Activated CD4-positive, alpha-beta T cell treated with anti-CD3 and anti-CD28 coated beads, Interleukin-2, amount 10 ng/mL, durations not matched to agents 7 days and 5 days (primary cell): ENCODE data around the gene ABT1. TPM values are rescaled to one million over a fixed set of nuclear protein-coding genes. Genes with fewer than 3 reads are reported as not detected.

Source experiments
- CTCF ChIA-PET: fragments of 350-600 bp; sonication (Branson Sonifier 250); formaldehyde crosslinking; loops from one replicate; lab custom pipeline; 2021; ENCODE audit warnings: antibody characterized with exemption; lab: Charles Lee
- POLR2A ChIA-PET: fragments of 350-600 bp; sonication (Branson Sonifier 250); formaldehyde crosslinking; loops from one replicate; lab custom pipeline; 2021; ENCODE audit warnings: antibody characterized with exemption; lab: Charles Lee
- DNase-seq: peaks from one replicate; pipeline ENCODE4 v3.0.0-alpha.2; 2020
- H3K27ac Mint-ChIP-seq: one replicate; pipeline ENCODE4 v1.8.0; 2021; ENCODE audit warnings: mild to moderate bottlenecking, moderate library complexity, mixed read lengths
- H3K27me3 Mint-ChIP-seq: one replicate; pipeline ENCODE4 v1.8.0; 2021; ENCODE audit warnings: mixed read lengths
- H3K36me3 Mint-ChIP-seq: one replicate; pipeline ENCODE4 v1.8.0; 2021; ENCODE audit warnings: low read depth, mixed read lengths
- H3K4me1 Mint-ChIP-seq: one replicate; pipeline ENCODE4 v1.8.0; 2021; ENCODE audit warnings: mixed read lengths
- H3K4me3 Mint-ChIP-seq: one replicate; pipeline ENCODE4 v1.8.0; 2021; ENCODE audit warnings: mild to moderate bottlenecking, moderate library complexity, mixed read lengths
- H3K9me3 Mint-ChIP-seq: one replicate; pipeline ENCODE4 v1.8.0; 2021; ENCODE audit warnings: mixed read lengths
- total RNA-seq, 2 experiments: library from RNA; stranded (reverse); gene quantifications; one replicate each; pipeline ENCODE4 v1.2.3, GENCODE V29; 2021

Gene ABT1
- total RNA-seq, 2 experiments from 2014 or later = 24.9 to 27.4 TPM

GRCh38 chr6:26597821-26598220 lies 1.1 kb downstream of the ABT1 start:
- Mint-ChIP-seq H3K27ac (peak overlapping the region; percentile 78), H3K4me1 (peaks cover 37% of the 10 kb centered on the region), H3K4me3 (no peak overlapping the region), H3K36me3 (peaks cover 24% of the 10 kb centered on the region), H3K27me3 (peaks cover 15% of the 10 kb centered on the region), H3K9me3 (no peaks in the 10 kb centered on the region)
- POLR2A ChIA-PET = no interaction called here
- DNase-seq = no peak
- CTCF ChIA-PET = interaction anchor here (0.6 kb wide), 1 partner anchor 270 kb away, joined by 3 read pairs; no protein-coding TSS in a partner anchor

- Mint-ChIP-seq H3K36me3 (peaks cover 24% of the 10 kb centered on the region), H3K4me3 (no peak overlapping the region), H3K4me1 (peaks cover 37% of the 10 kb centered on the region), H3K27me3 (peaks cover 12% of the 10 kb centered on the region), H3K9me3 (no peaks in the 10 kb centered on the region), H3K27ac (peak overlapping the region; percentile 78)
- ChIA-PET POLR2A (no interaction called here), CTCF (no interaction called here)
- DNase-seq = no peak
Observed at GRCh38 chr6:26598267-26598666, 1.5 kb downstream of the ABT1 start.

GRCh38 chr6:26599134-26599533 lies 2.4 kb downstream of the ABT1 start:
- peaks cover 24% of the 10 kb centered on the region for H3K36me3 Mint-ChIP-seq
- no peaks in the 10 kb centered on the region for H3K9me3 Mint-ChIP-seq
- ChIA-PET POLR2A (no interaction called here), CTCF (no interaction called here)
- H3K27ac Mint-ChIP-seq = no peak overlapping the region
- peaks cover 34% of the 10 kb centered on the region for H3K4me1 Mint-ChIP-seq
- H3K27me3 Mint-ChIP-seq = peaks cover 4% of the 10 kb centered on the region
- DNase-seq = no peak
- H3K4me3 Mint-ChIP-seq = no peak overlapping the region

- POLR2A ChIA-PET = no interaction called here
- Mint-ChIP-seq H3K36me3 (peaks cover 24% of the 10 kb centered on the region), H3K27me3 (no peaks in the 10 kb centered on the region), H3K27ac (no peak overlapping the region), H3K4me3 (no peak overlapping the region), H3K4me1 (peaks cover 31% of the 10 kb centered on the region), H3K9me3 (no peaks in the 10 kb centered on the region)
- CTCF ChIA-PET = interaction anchor here (1.4 to 1.6 kb wide), 2 partner anchors 54 to 258 kb away, joined by 3 to 8 read pairs; no protein-coding TSS in a partner anchor
- no peak for DNase-seq
Observed at GRCh38 chr6:26599591-26599990, 2.8 kb downstream of the ABT1 start.

GRCh38 chr6:26600759-26601158 lies 4.0 kb downstream of the ABT1 start:
- ChIA-PET CTCF (interaction anchor here (0.5 to 1.6 kb wide), 7 partner anchors 9 to 528 kb away, joined by 3 to 8 read pairs (median 3); no protein-coding TSS in a partner anchor), POLR2A (interaction anchor here (1.1 kb wide), 1 partner anchor 24 kb away, joined by 3 read pairs; no protein-coding TSS in a partner anchor)
- H3K27ac Mint-ChIP-seq = peak overlapping the region; percentile 63
- H3K4me1 Mint-ChIP-seq = peaks cover 28% of the 10 kb centered on the region
- H3K9me3 Mint-ChIP-seq = no peaks in the 10 kb centered on the region
- peaks cover 24% of the 10 kb centered on the region for H3K36me3 Mint-ChIP-seq
- no peak for DNase-seq
- no peak overlapping the region for H3K4me3 Mint-ChIP-seq
- no peaks in the 10 kb centered on the region for H3K27me3 Mint-ChIP-seq

GRCh38 chr6:26602262-26602661 lies 5.5 kb downstream of the ABT1 start:
- no peak for DNase-seq
- H3K36me3 Mint-ChIP-seq = peaks cover 24% of the 10 kb centered on the region
- no peak overlapping the region for H3K4me3 Mint-ChIP-seq
- H3K27me3 Mint-ChIP-seq = no peaks in the 10 kb centered on the region
- no peaks in the 10 kb centered on the region for H3K9me3 Mint-ChIP-seq
- H3K27ac Mint-ChIP-seq = no peak overlapping the region
- CTCF ChIA-PET = interaction anchor here (0.7 to 1.5 kb wide), 2 partner anchors 30 to 265 kb away, joined by 3 to 7 read pairs; no protein-coding TSS in a partner anchor
- POLR2A ChIA-PET = no interaction called here
- H3K4me1 Mint-ChIP-seq = peaks cover 29% of the 10 kb centered on the region

- CTCF ChIA-PET = interaction anchor here (1.7 kb wide), 1 partner anchor 8 kb away, joined by 4 read pairs; no protein-coding TSS in a partner anchor
- no peak for DNase-seq
- Mint-ChIP-seq H3K9me3 (no peaks in the 10 kb centered on the region), H3K4me3 (no peak overlapping the region), H3K36me3 (peaks cover 10% of the 10 kb centered on the region), H3K27ac (no peak overlapping the region), H3K27me3 (no peaks in the 10 kb centered on the region), H3K4me1 (peaks cover 23% of the 10 kb centered on the region)
- POLR2A ChIA-PET = no interaction called here
Observed at GRCh38 chr6:26604026-26604425, 7.3 kb downstream of the ABT1 start.

- no peak for DNase-seq
- peaks cover 4% of the 10 kb centered on the region for H3K36me3 Mint-ChIP-seq
- no peaks in the 10 kb centered on the region for H3K27me3 Mint-ChIP-seq
- CTCF ChIA-PET = interaction anchor here (1.7 kb wide), 1 partner anchor 9 kb away, joined by 4 read pairs; no protein-coding TSS in a partner anchor
- POLR2A ChIA-PET = no interaction called here
- H3K9me3 Mint-ChIP-seq = no peaks in the 10 kb centered on the region
- peaks cover 16% of the 10 kb centered on the region for H3K4me1 Mint-ChIP-seq
- no peak overlapping the region for H3K27ac Mint-ChIP-seq
- no peak overlapping the region for H3K4me3 Mint-ChIP-seq
Observed at GRCh38 chr6:26604797-26605196, 8.0 kb downstream of the ABT1 start.

- H3K27me3 Mint-ChIP-seq = peaks cover 4% of the 10 kb centered on the region
- H3K4me1 Mint-ChIP-seq = peaks cover 10% of the 10 kb centered on the region
- H3K4me3 Mint-ChIP-seq = no peak overlapping the region
- no peaks in the 10 kb centered on the region for H3K36me3 Mint-ChIP-seq
- ChIA-PET CTCF (interaction anchor here (0.6 to 1.2 kb wide), 4 partner anchors 11 to 523 kb away, joined by 3 read pairs; no protein-coding TSS in a partner anchor), POLR2A (interaction anchor here (0.5 kb wide), 1 partner anchor 13 kb away, joined by 6 read pairs; no protein-coding TSS in a partner anchor)
- H3K9me3 Mint-ChIP-seq = no peaks in the 10 kb centered on the region
- DNase-seq = peak; percentile 78
- peak overlapping the region; percentile 64 for H3K27ac Mint-ChIP-seq
Observed at GRCh38 chr6:26607434-26608230, 10.9 kb downstream of the ABT1 start.

- no peaks in the 10 kb centered on the region for H3K9me3 Mint-ChIP-seq
- CTCF ChIA-PET = interaction anchor here (0.5 to 1.9 kb wide), 2 partner anchors 9 to 14 kb away, joined by 3 to 6 read pairs; no protein-coding TSS in a partner anchor
Observed at GRCh38 chr6:26609463-26609862, 12.7 kb downstream of the ABT1 start.

GRCh38 chr6:26611599-26611998 lies 14.8 kb downstream of the ABT1 start:
- peaks cover 19% of the 10 kb centered on the region for H3K4me1 Mint-ChIP-seq
- H3K27ac Mint-ChIP-seq = no peak overlapping the region
- H3K4me3 Mint-ChIP-seq = no peak overlapping the region
- ChIA-PET POLR2A (no interaction called here), CTCF (interaction anchor here (1.0 kb wide), 1 partner anchor 39 kb away, joined by 3 read pairs; no protein-coding TSS in a partner anchor)
- H3K36me3 Mint-ChIP-seq = no peaks in the 10 kb centered on the region
- DNase-seq = no peak
- no peaks in the 10 kb centered on the region for H3K9me3 Mint-ChIP-seq
- H3K27me3 Mint-ChIP-seq = peaks cover 33% of the 10 kb centered on the region

More at GRCh38 chr6:26609463-26609862, 12.7 kb downstream of the ABT1 start:
- Mint-ChIP-seq H3K36me3 (no peaks in the 10 kb centered on the region), H3K27ac (no peak overlapping the region), H3K27me3 (peaks cover 22% of the 10 kb centered on the region), H3K4me1 (peaks cover 17% of the 10 kb centered on the region), H3K4me3 (no peak overlapping the region)
- DNase-seq = no peak
- POLR2A ChIA-PET = no interaction called here

- ChIA-PET POLR2A (no interaction called here), CTCF (interaction anchor here (1.0 kb wide), 2 partner anchors 10 to 18 kb away, joined by 3 read pairs; no protein-coding TSS in a partner anchor)
- Mint-ChIP-seq H3K4me3 (peak overlapping the region; percentile 19), H3K27me3 (peaks cover 34% of the 10 kb centered on the region), H3K27ac (no peak overlapping the region), H3K4me1 (peaks cover 9% of the 10 kb centered on the region), H3K9me3 (no peaks in the 10 kb centered on the region), H3K36me3 (no peaks in the 10 kb centered on the region)
- DNase-seq = no peak
Observed at GRCh38 chr6:26613201-26613600, 16.4 kb downstream of the ABT1 start.
